HG03432 (cell line): ENCODE results near the gene COL19A1.
"Not testable (repeated sequence)": the region's sequence is repeated elsewhere in the genome, so short reads cannot be mapped to it uniquely, and the experiment has no call there.

Experiments used
- ATAC-seq: cut with Tn5 transposase; IDR thresholded peaks from one replicate; pipeline ENCODE4 v1.9.1; 2021; ENCODE audit warnings: mild to moderate bottlenecking, moderate library complexity; ENCODE audit not compliant: unreplicated experiment

COL19A1 gene

GRCh38 chr6:69957985-69958559 is 91.7 kb downstream of the COL19A1 start:
- no peak for ATAC-seq

- ATAC-seq = no peak
These were observed 92.6 kb downstream of the COL19A1 start for GRCh38 chr6:69958978-69959377.

GRCh38 chr6:69965974-69966373 is 99.6 kb downstream of the COL19A1 start:
- ATAC-seq = not testable (repeated sequence)

GRCh38 chr6:69973138-69973537 is 106.8 kb downstream of the COL19A1 start:
- ATAC-seq = no peak

- ATAC-seq = no peak
These were observed 107.4 kb downstream of the COL19A1 start for GRCh38 chr6:69973763-69974162.

- no peak for ATAC-seq
These were observed 107.8 kb downstream of the COL19A1 start for GRCh38 chr6:69974193-69974592.

- ATAC-seq = no peak
These were observed 110.3 kb downstream of the COL19A1 start for GRCh38 chr6:69976591-69977090.

- ATAC-seq = no peak
These were observed 114.3 kb downstream of the COL19A1 start for GRCh38 chr6:69980624-69981023.

- no peak for ATAC-seq
These were observed 118.2 kb downstream of the COL19A1 start for GRCh38 chr6:69984506-69984905.

GRCh38 chr6:69985180-69985579 is 118.8 kb downstream of the COL19A1 start:
- ATAC-seq = peak; percentile 81

GRCh38 chr6:69987550-69987949 is 121.2 kb downstream of the COL19A1 start:
- no peak for ATAC-seq

GRCh38 chr6:69988458-69989126 is 122.2 kb downstream of the COL19A1 start:
- peak; percentile 47 for ATAC-seq

- ATAC-seq = no peak
These were observed 127.9 kb downstream of the COL19A1 start for GRCh38 chr6:69994251-69994650.

- no peak for ATAC-seq
These were observed 141.8 kb downstream of the COL19A1 start for GRCh38 chr6:70008189-70008588.

- ATAC-seq = not testable (repeated sequence)
These were observed 144.0 kb downstream of the COL19A1 start for GRCh38 chr6:70010339-70010738.

GRCh38 chr6:70023201-70023600 is 156.8 kb downstream of the COL19A1 start:
- ATAC-seq = not testable (repeated sequence)

GRCh38 chr6:70028246-70028645 is 161.9 kb downstream of the COL19A1 start:
- ATAC-seq = no peak

GRCh38 chr6:70028926-70029325 is 162.6 kb downstream of the COL19A1 start:
- no peak for ATAC-seq

GRCh38 chr6:70033781-70034180 is 167.4 kb downstream of the COL19A1 start:
- no peak for ATAC-seq

GRCh38 chr6:70037445-70037844 is 171.1 kb downstream of the COL19A1 start:
- no peak for ATAC-seq

- ATAC-seq = no peak
These were observed 174.4 kb downstream of the COL19A1 start for GRCh38 chr6:70040766-70041165.

GRCh38 chr6:70041411-70041810 is 175.1 kb downstream of the COL19A1 start:
- ATAC-seq = no peak

- ATAC-seq = no peak
These were observed 179.1 kb downstream of the COL19A1 start for GRCh38 chr6:70045413-70045812.
